Measurements from ENCODE around the gene FAM210A.

DNA sequence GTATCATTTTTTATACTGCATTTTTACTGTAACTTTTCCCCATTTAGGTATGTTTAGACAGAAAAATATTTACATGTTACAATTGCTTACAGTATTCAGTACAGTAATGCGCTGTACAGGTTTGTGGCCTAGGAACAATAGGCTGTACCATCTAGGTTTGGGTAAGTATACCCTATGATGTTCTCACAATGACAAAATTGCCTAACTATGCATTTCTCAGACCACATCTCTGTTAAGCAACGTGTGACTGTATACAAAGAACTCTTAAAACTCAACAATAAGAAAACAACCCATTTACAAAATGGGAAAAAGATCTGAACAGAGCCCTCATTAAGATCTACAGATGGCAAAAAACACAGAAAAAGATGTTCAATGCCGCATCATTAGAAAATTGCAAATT, 29.4 kb downstream of the FAM210A start:
- TF ChIP-seq, protein P1, sequence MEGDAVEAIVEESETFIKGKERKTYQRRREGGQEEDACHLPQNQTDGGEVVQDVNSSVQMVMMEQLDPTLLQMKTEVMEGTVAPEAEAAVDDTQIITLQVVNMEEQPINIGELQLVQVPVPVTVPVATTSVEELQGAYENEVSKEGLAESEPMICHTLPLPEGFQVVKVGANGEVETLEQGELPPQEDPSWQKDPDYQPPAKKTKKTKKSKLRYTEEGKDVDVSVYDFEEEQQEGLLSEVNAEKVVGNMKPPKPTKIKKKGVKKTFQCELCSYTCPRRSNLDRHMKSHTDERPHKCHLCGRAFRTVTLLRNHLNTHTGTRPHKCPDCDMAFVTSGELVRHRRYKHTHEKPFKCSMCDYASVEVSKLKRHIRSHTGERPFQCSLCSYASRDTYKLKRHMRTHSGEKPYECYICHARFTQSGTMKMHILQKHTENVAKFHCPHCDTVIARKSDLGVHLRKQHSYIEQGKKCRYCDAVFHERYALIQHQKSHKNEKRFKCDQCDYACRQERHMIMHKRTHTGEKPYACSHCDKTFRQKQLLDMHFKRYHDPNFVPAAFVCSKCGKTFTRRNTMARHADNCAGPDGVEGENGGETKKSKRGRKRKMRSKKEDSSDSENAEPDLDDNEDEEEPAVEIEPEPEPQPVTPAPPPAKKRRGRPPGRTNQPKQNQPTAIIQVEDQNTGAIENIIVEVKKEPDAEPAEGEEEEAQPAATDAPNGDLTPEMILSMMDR (IDR thresholded peaks at IDR 0.05; ENCODE audit: low read depth, low read length): no peak
- no peak for TF ChIP-seq EZH2phosphoT487 (IDR thresholded peaks at IDR 0.05; ENCODE audit: low read depth)

All from OCI-LY3 (cell line).